HG02571 (cell line): ENCODE measurements around the gene CBLN2.

Experiments
- ATAC-seq: cut with Tn5 transposase; IDR thresholded peaks from one replicate; pipeline ENCODE4 v1.9.1; 2021; ENCODE audit warnings: mild to moderate bottlenecking, moderate library complexity; ENCODE audit not compliant: unreplicated experiment

CBLN2 gene

DNA sequence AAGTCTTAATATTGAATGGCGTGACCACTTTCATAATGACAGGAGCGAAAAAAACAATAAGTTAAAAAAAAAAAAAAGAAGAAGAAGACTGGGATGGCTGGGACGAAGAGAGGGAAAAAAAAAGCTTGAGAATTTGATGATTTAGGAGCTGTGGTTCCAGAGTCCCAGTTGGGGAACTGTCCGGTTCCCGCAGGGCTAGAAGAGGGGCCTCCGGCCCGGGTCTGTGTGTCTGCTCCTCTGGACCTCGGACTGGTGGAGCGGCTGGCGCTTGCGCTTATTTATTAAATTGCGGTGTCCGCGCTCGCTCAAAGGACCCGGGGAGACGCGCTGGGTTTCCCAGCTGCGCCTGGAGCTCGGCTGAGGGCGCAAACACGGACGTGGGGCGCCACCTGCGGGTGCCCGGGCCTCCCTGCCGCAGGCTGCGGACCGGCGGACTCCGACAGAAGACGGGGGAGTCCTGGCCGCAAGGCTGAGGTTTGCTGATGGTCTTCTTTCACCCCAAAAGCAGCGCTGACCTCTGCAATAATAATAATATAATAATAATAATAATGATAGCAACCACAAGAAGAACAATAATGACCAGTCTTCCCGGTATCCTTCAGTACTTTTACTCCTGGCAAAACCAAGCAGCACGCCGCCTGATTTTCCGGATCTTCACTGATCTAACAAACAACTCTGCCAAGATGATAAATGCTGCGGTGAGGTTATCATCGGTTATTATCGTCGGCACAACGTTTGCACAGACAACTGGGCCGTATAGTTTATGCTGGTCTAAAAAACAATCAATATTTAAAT, at the start of gene CBLN2:
TSS of gene CBLN2 (minus strand) at position 251 of the 795 bp plus-strand sequence. CDS start 2,182 bp downstream, outside the sequence.
- ATAC-seq, result peak; percentile 89

DNA sequence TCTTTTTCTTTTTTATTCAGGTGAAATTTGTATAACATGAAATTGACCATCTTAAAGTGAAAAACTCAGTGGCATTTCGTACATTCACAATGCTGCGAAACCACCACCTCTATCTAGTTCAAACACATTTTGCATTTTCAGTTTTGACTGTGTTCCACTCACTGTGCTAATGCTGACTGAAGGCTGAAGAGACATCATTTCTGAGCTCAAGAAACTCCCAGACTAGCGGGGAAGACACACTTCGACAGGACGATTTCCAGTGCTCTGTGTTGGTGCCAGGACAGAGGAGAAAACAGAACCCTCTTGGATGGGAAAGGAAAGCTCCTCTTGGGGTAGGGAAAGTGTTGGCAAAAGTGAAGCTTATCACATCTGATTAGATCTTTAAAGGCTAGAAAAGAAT, 44.2 kb upstream of the CBLN2 start:
- ATAC-seq, result no peak

DNA sequence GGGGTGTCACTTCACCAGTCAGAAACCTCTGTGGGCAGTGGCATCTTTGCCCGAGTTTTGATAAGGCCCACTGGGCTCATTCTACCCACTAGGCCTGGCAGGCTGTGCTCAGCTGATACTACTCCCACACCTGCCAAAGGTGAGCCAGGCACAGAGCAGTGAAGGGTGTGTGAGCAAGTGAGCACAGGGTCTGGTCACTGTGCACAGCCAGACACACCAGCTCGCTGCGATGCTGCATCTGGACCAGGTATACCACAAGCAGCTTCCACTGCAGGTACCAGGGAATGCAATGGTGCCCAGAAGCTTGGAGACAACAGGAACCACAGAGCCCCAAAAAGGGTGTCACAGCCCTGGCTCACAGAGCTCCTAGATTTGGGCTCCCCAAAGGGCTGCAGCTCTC, 40.6 kb upstream of the CBLN2 start:
- ATAC-seq, result no peak

DNA sequence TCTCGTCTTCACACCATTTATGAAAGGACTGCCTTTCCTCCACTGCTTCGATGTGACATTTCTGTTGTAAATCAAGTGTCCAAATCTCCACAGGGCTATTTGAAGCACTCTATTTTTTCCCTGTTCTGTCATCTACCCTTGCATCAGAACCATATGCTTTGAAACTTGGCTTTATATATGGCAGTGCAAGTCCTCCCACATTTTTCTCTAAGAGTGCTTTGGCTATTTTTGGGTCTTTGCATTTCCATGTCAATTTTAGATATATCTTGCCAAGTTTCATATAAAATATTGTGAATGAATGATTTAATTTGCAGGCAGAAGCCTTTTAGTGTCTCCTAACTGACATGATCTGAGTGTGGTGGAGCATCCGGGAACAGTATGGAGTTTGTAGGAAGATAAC, 37.8 kb upstream of the CBLN2 start:
- no peak for ATAC-seq

DNA sequence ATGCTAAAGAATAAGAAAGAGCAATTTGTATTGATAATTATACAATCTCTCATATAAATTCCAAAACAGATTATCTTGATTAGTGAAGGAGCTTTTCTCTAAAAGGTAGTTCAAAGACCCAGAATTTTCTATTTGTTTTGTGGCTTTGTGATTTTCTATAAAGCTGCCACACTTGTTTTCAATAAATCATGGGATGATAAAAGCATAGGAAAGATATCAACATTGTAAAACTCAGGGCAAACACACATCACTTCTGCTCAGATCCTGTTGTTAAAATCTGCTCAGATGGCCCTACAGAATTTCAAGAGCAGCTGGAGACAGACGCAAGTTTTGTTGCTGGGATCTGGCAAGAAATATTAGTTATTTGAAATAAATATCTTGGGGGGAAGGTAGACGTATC, 28.8 kb upstream of the CBLN2 start:
- no peak for ATAC-seq

DNA sequence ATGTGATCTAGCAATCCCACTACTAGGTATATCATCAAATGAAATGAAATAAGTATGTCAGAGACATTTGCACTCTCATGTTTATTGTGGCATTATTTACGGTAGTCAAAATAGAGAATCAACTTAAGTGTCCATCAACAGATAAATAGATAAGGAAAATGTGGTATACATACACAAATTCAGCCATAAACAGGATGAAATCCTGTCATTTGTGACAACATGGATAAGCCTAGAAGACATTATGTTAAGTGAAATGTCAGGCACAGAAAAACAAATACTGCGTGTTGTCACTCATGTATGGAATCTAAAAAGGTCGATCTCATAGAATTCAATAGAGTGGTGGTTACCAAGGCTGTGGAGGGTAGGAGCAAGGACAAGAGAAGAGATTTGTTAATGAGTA, 22.1 kb upstream of the CBLN2 start:
- ATAC-seq, result no peak

DNA sequence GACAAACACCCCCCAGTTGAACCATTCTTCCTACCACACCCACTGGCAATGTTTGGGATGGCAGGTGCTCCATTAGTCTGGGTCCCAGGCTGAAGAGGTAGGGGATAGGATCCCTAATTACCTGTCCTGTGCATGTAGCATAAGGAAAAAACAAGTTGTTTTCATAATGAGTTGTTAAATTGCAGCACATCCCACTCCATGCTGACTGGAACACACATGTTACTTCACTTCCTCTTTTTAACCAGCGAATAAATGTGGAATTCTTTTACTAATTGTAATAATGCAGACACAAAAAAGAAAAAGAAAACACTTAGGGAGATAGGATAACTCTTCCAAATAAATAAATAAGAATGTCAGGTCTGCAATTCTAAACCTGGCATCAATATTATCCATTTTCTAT, 11.8 kb upstream of the CBLN2 start:
- no peak for ATAC-seq

DNA sequence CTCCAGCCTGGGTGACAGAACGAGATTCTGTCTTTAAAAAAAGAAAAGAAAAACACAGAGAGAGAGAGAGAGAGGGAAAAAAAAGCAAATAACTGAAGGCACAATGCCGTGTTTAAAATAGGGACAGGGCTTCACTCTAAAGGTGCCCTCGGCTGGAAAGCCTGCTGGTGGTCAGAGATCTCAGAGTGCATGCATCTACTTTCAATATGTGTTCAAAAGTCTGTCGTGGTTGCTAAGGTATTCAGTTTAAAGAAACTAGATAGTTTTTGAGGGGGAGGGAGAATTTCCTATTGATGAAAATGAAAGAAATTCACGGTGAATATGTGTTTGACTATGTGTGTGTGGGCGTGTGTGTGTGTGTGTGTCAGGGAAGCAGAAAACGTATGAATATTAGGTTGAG, 11.0 kb upstream of the CBLN2 start:
- no peak for ATAC-seq

DNA sequence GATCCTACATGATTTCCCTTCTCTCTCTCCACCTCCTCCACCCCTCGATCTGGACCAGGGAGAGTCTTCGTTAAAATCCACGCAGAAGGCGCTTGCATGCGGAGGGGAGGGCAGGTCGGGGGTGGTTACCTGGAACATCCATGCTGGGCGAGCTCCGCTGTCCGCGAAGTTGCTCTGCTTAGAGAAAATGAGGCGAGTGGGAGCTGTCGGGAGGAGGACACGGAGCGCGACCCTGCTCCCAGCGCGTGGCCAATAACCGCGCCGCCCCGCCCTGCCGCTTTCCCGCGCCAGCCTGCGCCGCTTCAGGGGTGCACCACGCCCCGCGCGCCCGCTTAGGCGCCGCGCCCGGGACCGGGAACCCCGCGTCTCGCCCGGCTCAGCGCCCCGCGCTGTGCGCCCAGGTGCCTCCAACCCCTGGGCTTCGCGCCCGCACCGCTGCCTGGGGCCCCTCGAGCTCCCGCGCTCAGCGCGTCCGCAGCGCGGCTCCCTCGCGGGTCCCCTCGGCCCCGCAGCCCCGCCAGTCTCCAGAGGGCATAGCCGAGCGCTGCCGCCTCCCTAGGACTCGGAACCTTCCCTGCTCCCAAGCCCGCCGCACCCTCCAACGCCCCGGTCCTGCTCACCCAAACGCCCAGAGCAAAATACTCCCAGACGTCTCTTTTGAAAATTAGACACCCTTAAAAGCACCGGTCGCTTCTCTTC, 636 bp downstream of the CBLN2 start:
- ATAC-seq, result no peak

DNA sequence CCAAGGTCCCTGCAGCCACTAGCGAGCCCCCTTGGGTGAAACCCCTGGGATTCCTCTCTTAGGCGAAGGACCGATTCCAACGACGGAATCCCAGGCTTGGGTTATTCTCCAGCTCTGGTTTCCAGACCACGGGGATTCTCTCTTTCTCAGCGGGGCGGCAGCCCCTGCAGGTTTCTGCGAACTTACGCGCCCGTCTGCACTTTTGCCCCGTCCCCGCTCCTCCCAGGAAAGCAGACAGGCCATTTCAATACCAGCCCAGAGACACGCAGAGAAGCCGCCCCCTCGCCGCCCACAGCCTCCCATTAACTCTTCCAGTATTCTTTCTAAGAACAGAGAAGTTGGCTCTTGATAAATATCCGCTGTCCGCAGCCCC, 1.2 kb downstream of the CBLN2 start:
- ATAC-seq, result no peak

DNA sequence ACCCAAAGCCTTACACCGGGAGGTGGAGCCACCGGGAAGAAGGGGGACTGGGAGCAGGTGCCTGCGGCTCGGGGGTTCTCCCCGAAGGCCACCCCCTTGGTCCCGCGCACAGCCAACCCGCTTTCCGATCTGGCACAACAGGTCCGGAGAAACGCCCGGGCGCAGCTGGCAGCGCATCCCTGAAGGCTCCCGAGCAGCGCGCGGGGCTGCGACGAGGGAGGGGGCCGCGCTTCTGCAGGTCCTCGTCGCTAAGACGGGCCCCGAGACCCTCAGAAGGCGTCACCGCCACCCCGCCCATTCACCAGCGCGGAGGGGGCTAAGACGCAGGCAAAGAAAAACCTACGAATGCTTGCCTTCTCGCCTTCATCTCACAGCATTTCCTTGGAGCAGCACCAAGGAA, 1.8 kb downstream of the CBLN2 start:
- no peak for ATAC-seq

DNA sequence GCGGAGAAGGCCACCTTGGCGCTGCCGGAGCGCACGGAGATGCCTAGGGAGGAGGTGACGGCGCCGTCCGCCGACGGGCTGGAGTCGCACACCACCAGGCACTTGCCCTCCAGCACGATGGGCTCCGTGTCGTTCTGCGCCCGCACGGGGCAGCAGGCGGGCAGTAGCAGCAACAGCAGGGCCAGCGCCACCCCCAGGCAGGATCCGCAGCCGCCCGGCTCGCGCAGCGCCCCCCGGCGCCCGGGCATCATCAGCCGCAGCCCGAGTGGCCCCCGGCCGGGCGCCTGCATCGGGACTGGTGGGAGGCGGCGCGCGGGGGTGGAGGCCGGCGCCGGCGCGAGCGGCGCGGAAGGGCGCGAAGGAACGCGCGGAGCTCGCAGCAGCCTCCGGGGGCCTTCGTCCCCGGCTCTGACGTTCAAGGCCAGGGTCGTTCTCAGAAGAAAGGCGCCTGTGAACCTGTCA, 2.2 kb downstream of the CBLN2 start:
- no peak for ATAC-seq

DNA sequence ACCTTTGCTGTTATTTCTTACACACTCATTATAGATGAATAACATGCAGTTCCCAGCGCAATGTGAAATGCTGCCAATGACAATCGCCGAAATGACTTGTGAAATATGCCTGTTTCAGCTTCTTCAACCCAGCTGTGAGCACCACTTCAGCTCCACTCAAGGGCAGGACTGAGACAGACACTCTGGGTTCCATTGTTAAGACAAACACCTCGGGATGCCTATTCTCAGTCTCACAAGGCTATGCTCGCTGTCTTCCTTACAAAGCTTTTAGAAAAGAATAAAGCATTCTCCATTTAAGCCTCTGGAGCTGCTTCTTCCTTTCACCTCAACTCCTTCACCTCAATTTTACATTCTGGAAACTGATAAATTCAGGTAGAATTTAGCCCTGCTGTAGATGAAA, 4.2 kb downstream of the CBLN2 start:
- ATAC-seq, result no peak

DNA sequence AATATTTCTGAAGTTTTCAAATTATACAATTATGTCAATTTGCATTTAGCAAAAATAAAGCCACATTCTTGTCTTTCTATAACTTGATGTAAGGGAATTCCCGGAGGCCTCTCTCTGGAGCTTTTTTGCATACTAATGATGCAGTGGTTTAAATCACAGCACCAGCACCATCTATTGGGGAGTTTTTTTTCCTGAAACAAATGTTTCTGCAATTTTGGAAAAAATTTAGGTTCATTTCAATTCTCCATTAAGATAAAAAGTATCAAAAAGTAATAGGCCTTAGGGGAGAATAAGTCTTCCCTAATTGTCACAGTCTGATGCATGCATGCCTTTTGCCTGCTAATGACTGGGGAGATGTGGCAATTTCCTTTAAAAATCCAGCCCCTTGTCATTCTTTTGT, 13.5 kb downstream of the CBLN2 start:
- no peak for ATAC-seq

DNA sequence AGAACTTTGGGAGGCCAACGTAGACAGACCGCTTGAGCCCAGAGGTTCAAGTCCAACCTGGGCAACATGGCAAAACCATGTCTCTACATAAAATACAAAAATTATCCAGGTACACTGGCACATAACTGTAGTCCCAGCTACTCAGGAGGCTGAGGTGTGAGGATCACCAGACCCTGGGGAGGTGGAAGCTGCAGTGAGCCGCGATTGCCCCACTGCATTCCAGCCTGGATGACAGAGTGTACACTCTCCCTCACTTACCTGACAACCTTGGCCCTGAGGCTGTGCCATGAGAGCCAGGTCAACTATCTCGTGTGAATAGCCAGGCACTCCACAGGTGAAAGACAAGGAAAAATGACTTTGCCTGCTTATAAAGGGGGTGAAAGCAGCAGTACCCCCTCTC, 39.3 kb downstream of the CBLN2 start:
- no peak for ATAC-seq

DNA sequence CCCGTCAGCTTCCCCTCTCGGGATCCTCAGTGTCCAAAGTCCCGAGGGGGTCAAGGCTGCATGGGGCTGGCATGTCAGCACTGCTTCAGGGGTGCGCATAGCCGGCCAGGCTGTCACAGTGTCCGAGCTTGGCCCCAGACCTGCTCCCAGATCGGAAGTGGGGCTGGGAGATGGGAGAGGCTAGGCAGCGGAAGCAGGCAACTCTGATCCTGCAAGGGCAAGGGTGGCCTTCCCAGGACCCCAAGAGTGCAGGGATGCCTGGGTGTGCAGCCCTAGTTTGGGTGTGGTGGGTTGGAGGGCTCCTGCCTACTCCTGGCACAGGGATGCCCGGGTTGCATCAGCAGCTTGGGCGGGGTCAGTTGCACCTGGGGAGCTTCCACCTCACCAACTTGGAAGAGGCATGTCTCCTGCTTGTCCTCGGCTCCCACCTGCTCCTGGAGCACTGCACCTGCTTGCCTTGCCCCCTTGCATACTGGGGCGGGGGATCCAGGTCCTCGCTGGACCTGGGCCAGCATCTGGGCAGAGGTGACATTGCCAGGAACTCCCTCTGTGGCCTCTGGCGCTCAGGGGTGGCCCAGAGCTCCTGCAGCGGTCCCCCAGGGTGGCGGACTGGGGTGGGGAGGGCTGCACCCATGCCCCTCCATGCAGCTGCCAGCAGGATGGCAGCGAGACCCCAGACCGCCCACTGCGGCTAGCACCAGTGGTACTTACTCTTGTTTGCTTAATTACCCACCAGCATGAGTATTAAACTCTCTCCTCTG, 41.3 kb downstream of the CBLN2 start:
- ATAC-seq, result no peak

DNA sequence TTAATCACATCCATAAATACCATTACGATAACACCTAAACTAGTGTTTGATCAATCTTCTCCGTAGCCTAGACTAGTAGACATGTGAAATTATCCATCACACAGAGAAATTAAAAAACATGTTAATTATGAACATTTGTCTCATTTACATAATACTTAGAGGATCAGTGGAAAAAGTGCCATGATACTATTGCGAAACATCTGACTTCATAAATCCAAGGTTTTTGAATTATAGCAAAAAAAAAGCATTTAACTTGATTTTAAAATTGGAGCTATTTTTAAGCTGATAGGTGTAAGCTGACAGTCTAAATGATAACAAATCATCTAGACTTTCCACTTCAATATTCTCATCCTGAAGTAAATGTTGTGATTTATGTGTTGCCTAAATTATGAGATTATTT, 51.6 kb downstream of the CBLN2 start:
- ATAC-seq, result no peak
